ENCODE data around the gene OPCML.

The OPCML gene

DNA sequence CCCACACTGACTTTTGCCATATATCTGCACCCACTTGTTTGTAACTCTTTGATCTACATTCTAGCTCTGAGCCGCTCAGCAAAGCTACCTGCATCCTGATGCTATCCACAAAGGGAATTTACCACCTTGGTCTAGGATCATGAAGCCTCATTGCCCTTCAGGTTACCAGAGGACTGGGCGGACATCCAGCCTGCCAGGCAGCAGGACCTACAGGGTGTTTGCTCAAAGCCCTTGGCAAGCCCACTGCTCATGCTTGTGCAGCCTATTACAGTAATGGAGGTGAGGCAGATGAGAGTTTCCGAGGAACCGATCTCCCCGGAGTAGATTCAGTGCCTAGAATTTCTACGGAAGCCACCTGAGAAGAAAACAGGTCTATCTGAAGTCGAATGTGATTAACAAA is 417.2 kb downstream of the OPCML start:
- no peak for FAIRE-seq

DNA sequence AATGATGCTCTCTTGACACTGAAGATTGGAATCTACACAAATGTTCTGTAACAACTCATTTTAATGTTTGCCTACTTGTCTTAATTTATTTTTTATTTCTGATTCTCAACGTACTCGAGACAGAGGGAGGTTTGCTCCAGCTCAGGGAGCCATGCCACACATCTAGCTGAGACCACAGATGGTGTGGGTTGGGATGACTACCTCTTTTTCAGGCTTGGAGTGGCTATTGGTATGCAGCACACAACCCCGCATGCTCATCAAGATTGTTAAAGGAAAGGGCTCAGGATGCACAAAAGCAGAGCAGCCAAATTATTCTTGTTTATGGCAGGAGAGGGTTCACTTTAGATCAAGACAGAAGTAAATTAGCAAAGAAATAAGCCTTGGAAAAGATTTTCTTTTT is 424.5 kb downstream of the OPCML start:
- no peak for FAIRE-seq

DNA sequence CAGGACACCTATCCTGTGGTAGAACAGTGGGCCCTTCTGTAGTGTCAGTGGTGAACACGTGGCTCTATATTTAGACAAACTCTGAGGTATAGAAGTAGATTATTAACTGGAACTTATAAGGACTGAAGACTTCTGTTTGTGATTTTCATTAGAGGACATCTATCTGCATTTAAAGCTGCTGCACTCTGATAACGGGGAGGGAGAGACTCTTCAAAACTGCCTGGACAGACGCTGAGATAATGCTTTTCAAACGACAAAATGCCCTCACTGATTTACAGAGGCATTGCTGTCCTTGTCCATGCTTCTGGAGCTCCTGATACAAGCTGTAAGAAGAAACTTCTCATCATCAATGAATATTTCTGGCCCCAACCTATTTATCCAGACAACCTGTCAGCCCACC is 425.2 kb downstream of the OPCML start:
- no peak for FAIRE-seq

DNA sequence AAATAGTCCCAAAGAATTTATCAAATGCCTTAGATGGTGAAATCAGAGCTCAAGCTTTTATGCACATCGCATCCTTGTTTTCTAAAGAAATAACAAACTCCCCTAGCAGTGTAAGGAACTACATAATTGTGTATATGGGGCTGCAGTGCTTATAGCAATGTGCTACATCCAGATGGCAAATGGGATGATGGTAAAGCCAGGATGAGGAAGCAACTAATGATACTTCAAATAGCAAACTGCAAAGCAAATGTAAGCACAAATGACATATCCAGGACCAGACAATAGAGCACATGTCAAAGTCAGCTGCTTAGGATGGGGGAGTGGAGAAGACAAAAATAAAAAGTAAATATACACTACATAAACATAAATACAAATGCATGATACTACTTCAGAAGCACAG is 425.9 kb downstream of the OPCML start:
- no peak for FAIRE-seq

DNA sequence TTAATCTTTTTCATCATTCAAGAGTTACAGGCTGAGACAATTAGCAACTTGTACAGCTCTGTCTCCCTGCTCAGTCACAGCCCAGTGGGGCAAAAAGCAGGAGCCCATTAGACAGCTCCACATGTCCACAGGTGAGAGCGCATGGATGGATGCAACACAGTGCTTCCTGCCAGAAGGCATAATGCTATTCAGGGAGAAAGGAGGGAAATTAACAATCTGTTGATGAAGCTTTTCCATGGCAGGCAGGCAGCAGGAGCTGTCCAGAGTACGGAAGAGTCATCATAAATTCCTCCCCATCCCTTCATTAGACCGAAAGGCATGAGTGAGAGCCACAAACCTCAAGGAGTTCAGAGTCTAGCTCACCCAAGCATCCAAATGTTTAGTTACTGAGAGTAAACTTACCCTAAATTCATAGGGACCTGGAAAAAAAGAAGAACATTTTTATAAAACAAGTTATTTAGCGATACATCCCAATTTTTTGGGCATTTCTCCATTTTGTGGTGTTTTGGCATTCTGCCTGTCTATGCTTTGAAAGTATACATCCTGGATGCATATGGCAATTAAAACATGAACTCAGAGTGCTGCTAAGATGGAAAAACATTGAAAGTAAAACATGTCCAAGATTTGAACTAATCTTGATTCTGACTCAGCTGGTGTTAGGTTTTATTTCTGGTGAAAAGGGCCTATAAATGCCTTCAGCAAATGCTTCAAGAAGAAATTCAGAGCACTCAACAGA is 428.1 kb downstream of the OPCML start:
- FAIRE-seq: no peak

DNA sequence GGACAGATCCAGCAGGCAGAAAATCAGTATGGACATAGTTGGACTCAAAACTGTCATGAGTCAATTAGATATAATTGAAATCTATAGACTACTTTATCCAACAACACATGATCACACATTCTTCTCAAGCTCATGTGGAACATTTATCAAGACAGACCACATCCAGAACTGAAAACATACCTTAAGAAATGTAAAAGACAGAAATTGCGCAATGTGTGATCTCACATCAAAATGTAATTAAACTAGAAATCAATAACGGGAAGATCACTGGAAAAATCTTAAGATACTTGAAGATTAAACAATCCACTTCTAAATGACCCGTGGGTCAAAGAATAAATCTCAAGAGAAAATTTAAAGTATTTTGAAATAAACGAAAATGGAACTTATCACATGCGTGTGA is 435.3 kb downstream of the OPCML start:
- no peak for FAIRE-seq

DNA sequence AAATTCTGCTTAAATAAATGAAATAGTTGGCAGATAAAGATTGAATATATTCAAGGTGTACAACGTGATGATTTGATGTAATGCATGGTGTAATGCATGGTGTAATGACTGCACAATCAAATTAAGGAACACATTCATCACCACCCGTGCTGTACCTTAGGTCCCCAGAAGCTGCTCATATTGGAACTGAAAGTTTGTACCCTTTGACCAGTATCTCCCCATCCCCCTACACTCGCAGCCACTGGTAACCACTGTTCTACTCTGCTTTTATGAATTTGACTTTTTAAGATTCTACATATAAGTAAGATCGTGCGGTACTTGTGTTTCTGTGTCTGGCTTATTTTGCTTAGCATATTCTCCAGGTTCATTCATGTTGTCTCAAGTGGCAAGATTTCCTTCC is 445.8 kb downstream of the OPCML start:
- FAIRE-seq: no peak

DNA sequence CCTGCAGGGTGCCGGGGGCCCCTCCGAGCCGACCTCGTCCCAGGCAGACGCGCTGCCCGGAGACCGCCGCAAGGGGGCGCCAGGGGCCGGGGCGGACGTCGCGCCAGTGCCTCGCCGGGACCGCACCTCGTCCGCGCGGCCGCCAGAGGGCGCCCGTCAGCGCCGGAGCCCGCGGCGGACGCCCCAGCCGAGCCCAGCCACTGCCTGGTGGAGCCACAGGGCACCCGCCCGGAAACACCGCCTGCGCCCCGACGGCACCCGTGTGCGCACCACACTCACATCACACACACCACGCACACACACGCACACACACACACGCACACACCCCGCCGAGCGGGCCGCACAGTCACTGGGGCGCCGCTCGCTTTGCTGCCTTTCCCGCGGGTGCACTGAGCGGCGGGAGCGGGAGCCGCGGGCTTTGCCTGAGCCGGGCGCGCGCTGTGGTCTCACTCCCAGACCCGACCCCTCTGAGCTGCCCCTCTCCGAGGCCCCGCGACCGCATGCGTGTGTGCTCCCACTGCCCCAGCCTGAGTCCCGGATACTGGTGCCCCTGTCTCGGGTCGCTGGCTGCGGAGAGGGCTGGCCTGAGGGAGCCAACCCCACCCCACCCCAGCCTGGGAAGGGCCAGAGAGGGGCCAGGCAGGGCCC is 449.3 kb downstream of the OPCML start:
- FAIRE-seq: no peak

DNA sequence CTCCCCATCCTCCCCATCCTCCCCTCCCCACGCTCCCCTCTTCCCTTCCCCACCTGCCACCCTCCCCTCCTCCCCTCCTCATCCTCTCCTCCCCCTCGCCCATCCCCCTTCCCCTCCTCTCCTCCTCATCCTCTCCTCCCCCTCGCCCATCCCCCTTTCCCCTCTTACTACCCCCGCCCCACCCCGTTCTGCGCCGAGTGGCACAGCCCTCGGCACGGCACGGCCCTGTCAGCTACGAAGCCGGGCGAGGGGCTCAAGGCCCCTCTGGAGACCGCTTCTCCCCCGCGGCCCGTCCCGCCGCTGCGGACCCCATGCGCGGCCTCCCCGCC is 449.9 kb downstream of the OPCML start:
- no peak for FAIRE-seq

DNA sequence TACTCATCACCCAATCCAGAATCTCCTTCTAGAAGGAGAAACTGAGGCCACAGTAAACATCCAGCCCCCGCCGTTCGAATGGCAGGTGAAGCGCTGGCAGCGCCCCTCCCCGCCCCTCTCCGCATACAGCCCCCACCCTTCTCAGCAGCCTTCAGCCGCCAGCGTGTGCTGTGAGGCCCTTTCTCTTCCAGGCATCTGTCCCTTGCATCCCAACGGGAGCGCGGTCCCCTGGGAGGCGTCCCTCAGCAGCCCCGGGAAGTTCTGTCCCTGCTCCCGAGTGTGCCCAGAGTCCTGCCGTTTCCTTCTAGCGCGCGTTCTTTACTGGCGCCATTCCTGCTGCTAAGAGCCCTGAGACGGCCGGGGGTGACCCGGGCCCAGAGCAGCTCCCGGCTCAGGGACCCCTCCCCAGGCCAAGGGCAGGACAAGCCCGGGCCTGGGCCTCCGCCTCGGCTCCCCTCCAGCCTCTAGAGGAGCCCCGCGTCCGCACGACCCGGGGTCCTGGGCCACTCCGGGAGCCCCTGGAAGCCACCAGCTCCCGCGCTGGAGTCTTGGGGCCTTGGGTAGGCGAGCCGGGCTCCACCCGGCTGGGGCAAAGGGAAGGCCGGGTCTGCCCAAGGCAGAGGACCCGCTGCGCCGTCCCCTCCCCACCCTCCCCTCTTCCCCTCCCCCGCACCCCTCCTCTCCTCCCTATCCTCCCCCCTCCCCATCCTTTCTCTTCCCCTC is 450.4 kb downstream of the OPCML start:
- no peak for FAIRE-seq

DNA sequence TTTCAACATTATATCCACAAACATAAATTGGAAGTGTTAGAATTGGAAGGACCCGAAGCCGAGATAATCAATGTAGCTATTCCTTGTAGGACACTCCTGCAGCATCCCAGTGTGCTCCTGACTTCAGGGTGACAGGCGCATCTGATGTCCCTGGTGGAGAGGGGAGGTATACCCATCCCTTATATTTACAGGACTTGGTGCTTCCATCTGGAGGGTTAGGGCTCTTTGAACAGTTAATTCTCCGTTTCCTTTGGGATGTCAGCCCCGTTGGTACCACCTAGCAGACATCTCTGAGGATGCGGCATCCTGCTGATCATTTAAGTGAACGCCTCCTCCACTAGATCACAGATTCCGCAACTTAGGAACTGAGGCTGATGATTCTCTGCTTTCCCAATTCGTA is 451.3 kb downstream of the OPCML start:
- no peak for FAIRE-seq

DNA sequence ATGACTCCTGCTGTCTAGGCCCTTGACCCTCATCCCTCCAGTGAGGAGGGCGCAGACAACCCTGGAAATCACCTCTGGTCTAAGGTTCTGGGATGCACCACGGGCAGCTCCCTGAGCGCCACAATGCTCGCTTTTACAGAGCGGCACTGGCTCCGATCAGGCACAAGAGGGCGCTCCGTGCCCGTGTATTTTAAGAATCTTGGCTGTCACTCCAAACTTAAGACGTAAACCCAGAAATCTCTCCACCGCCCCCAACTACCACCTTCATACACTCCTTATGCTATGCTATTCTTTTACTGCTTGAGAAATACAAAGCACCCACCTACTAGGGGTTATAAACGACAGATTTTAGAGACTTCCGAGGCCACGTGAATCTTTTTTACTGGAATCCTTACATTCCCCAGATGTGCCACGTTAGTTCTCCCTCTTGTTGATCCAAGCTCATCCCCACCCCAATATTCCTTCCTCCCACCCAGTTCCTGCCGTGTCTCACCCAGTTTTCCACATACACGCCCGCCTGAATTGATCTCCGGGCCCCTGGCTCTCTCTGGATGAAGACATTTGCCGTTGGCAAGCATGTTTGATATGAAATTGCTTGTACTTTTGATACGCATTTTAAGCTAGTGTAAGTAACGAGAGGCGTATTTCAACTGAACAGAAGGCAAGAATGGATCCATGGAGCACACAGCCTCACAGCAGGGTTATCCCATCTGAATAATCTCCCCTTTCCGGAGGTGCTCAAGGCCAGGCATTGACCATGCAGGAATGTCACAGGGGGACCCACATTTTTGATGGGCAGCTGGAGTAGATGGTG is 453.5 kb downstream of the OPCML start:
- no peak for FAIRE-seq

DNA sequence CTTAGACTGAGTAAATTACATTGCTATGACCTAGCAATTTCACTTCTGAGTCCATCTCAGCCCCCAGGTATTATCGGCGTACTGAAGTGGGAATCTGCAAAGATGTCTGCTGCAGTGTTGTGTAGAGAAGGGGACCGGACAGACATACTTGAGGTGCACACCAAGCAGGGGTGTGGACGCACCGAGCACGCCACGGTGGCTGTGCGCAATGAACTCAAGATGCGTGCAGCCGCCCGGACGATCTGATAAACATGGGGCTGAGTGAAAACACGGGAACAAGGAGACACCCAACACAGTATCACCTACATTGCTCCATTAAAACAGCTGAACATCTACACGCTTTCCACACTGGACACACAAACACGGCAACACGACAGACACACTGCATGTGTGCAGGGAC is 454.3 kb downstream of the OPCML start:
- FAIRE-seq: no peak

DNA sequence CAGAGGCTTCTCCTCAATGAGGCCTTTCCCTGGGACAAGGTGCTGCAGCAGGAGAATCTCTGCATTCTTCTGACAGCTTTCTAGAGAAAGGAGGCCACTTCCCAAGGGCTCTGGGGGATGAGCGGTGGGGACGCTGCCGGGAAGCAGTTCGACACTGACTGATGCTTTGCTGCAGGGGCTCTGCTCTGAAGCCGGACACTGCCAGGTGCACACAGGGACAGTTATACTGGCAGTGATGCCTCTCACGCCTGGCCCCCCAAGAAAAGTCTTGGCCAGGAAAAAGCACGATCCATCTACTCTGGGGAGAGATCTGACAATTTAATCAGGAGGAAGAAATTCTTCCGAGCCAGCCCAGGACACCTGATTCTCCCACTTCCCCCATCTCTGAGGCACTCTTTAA is 456.9 kb downstream of the OPCML start:
- FAIRE-seq: no peak

DNA sequence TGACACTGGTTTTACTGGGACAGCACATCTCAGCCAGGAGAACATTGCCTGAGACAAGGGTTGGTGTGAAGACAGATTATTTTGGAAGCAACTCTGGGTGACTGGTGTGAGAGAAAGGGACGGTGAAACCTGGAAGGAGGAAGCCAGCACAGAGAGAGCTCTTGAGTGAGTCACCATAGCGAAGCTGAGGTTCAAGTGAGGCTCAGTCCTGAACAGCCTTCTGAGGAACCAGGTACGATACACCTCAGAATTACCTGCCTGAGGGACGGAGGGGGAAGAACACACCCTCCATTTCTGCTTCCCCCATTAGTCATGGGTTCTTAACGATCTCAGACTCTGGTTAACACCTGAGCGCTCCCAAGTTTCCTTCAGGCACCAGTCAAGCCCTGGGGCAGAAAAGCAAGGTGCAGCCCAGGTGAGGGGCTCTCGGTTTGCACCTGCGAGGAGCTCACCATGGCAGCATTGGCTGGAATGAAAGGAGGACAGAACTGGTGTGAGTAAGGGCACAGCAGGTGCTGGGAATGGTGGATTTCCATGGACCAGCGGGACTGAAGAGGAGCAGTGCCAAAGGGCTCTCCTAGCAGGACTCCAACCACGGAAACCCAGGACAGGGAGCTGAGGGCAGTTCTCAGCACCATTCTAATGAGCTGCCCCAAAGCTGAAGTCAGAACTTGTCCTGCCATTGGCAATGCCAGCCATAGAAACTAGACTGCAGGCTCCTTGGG is 459.3 kb downstream of the OPCML start:
- no peak for FAIRE-seq

DNA sequence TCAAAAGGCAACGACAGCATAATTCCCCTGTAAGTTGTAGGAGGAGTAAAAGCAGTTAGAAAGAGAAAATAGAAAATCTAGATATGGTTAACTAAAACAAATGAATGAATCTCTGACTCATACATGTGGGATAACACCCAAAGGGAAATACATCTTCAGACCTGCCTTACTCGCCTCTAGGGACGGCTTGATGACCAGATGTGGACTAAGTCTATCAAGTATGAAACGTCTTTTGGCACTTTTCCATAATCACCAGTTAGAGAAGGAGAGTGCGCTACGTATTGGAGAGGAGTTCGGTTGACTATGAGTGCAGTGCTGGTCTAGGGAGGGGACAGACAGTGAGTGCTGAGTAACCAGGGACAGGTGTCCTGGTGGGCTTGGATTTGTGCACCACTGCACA is 459.9 kb downstream of the OPCML start:
- no peak for FAIRE-seq

DNA sequence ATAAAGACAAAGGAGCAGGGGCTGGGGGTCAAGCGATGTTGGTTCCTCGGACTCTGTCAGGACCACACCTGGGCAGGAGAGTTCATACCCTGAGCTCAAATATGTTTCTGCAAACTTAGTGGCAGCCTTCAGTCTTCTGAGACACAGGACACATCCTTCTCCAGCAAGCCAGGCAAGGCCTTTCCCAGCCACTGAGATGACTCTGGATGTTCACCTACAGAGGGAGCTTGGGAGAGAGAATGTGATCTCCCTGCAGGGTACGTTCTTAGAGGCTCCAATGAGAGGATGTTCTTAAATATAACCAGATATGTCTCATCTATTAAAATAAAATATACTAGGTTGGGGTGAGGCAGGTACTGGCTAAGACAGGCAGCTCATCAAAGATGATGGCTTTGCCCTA is 461.5 kb downstream of the OPCML start:
- no peak for FAIRE-seq

DNA sequence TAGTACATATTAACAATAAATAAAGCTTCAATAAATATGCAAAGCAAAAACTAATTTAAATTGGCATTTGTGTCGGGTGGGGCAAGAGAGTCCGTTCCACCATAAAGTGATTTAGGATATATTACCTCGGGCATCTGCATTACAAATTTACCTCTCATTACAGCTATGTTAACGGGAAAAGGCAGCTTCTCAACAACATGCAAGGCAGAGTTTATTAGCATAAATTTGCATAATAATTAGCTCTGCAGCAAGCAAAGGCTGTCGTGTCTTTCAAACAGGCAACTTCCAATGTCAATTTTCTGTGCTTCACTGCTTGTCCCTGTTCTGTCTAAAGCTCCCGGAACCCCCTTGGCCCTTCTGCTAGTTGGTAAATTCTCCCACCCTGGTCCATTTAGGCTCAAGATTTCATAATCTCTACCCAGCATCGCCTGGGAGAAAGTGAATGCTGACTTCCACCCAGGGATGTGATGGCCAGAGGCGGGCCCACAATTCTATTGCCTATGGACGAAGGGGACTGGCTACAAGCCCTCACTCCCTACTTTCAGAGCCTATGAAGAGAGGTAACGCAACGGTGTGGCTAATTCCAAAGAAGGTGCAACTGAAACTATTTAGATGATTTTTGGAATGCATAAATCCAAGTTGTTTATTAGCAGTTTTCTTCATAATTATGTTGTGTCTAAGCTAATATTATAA is 462.1 kb downstream of the OPCML start:
- FAIRE-seq: no peak

DNA sequence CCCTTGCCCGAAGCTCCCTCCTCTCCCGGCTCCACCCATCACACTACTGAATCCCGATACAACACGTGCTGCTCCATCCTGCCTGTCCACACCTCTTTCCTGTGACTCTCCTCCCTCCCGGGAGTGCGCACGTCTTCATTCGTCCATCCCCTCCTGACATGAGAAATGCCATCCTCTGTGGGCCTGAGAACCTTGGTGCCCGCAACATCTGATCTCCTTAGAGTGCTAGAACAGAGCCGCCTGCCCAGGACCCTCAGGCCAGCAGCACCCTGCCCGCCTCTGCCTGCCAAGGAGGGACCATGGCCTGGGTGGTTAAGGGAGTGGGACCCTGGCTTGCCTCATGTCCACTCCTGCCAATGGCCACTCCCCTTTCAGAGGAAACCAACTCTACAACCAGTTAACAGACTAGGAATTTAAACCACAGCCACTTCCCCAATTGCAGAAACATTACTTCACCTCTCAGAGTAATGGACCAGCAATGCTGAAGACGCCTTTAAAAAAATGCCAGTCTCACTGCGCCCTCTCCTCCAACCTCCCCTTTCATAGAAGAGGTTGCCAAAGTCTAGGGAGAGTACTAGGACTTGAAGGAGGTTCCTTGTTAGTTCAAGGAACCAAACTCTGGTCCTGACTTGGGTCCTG is 466.3 kb downstream of the OPCML start:
- no peak for FAIRE-seq

DNA sequence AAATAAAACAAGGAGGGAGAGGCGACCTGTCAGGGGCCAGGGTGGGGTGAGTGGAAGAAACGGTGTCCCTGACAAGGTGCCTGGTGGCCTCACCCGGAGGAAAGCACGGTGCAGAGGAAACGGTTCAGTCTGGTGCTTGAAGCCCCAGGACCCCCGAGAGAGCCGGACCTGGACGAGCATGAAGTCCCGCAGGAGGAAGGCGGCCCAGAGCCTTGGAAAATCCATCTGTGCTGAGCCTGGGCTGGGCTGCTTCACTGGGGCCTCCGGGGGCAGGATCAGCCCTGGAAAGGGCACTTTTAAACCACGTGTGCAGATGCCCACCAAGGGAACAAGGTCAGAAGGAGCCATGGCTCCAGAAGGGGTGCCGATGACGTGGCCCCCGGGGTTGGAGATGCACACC is 467.3 kb downstream of the OPCML start:
- FAIRE-seq: no peak

DNA sequence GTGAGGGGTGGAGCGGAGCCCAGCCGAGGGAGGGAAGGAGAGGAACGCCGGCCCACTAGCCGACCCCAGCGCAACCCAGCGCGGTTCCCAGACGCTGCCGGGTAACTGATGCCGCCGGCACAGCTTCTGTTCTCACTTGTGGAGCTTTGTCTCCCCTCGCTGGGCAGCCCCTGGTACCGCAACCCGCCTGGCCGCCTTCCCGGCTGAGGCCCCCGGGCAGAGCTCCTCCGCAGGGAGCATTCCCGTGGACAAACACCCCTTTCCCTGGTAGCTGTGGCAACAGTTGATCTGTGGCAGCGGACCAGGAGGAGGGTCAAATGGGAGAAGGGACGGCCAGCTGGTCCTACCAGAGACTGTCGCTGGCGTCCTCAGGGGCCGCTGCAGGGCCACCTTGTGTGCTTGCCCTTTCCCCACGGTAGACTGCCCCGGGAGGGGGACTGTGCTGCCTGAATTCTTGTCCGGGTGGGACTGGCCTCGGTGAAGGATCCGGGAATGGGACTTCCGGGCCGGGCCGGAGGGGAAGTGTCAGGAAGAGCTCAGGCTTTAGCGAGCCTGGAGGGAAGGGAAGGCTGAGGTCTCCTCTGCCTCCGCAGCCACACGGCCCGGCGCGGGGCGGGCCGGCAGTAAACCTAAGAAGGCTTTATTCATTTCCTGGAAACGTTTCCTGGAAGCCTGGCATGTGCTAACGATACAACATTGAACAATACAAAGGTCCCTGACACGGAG is 468.0 kb downstream of the OPCML start:
- no peak for FAIRE-seq

Data from endometrium (tissue), 2 donors.